Stimulated activated CD4-positive, alpha-beta T cell treated with anti-CD3 and anti-CD28 coated beads, TNF-alpha, amount 100 ng/mL, for 24 hours (primary cell): ENCODE data around the gene CMYA5.

ENCODE experiments used
- DNase-seq, 3 experiments: peaks; one replicate each; pipeline ENCODE4 v3.0.0-alpha.2; 2020; ENCODE audit warnings: low read depth in 3 of 3

The CMYA5 gene

GRCh38 chr5:79793722-79794121, 104.1 kb downstream of the CMYA5 start:
- no peak for DNase-seq

- no peak for DNase-seq
Observed at GRCh38 chr5:79794347-79794746, 104.7 kb downstream of the CMYA5 start.

GRCh38 chr5:79795764-79796398, 106.2 kb downstream of the CMYA5 start:
- no peak for DNase-seq

GRCh38 chr5:79798893-79799590, 109.4 kb downstream of the CMYA5 start:
- no peak for DNase-seq

- DNase-seq = no peak
Observed at GRCh38 chr5:79800979-79801827, 111.6 kb downstream of the CMYA5 start.

- no peak for DNase-seq
Observed at GRCh38 chr5:79802406-79802805, 112.8 kb downstream of the CMYA5 start.

GRCh38 chr5:79803007-79803406, 113.4 kb downstream of the CMYA5 start:
- no peak for DNase-seq

GRCh38 chr5:79806741-79807140, 117.1 kb downstream of the CMYA5 start:
- no peak for DNase-seq

GRCh38 chr5:79809743-79810142, 120.1 kb downstream of the CMYA5 start:
- no peak for DNase-seq

- DNase-seq = no peak
Observed at GRCh38 chr5:79811081-79811480, 121.4 kb downstream of the CMYA5 start.

GRCh38 chr5:79811904-79812303, 122.3 kb downstream of the CMYA5 start:
- DNase-seq = no peak

- DNase-seq = no peak
Observed at GRCh38 chr5:79814699-79815098, 125.1 kb downstream of the CMYA5 start.

GRCh38 chr5:79816014-79816413, 126.4 kb downstream of the CMYA5 start:
- no peak for DNase-seq

- no peak for DNase-seq
Observed at GRCh38 chr5:79820648-79821047, 131.0 kb downstream of the CMYA5 start.

- no peak for DNase-seq
Observed at GRCh38 chr5:79824444-79824843, 134.8 kb downstream of the CMYA5 start.

- no peak for DNase-seq
Observed at GRCh38 chr5:79825802-79826201, 136.2 kb downstream of the CMYA5 start.

- DNase-seq = no peak
Observed at GRCh38 chr5:79827159-79827629, 137.6 kb downstream of the CMYA5 start.

GRCh38 chr5:79829260-79829659, 139.6 kb downstream of the CMYA5 start:
- DNase-seq = no peak

- no peak for DNase-seq
Observed at GRCh38 chr5:79831381-79832309, 142.0 kb downstream of the CMYA5 start.

GRCh38 chr5:79832911-79833310, 143.3 kb downstream of the CMYA5 start:
- DNase-seq = no peak

- DNase-seq = no peak
Observed at GRCh38 chr5:79834098-79834753, 144.6 kb downstream of the CMYA5 start.
